Chondrocyte (in vitro differentiated cells): Measurements from ENCODE around the gene CPB2. TPM values are rescaled to one million over a fixed set of nuclear protein-coding genes. Genes with fewer than 3 reads are reported as not detected.

Source experiments
- DNase-seq: peaks from one replicate; pipeline ENCODE4 v3.0.0; 2021; ENCODE audit warnings: mixed read lengths, low spot score
- H3K27ac Mint-ChIP-seq: one replicate; pipeline ENCODE4 v1.8.0; 2021; ENCODE audit warnings: mild to moderate bottlenecking, moderate library complexity, mixed read lengths; ENCODE audit not compliant: unreplicated experiment
- H3K27me3 Mint-ChIP-seq: 2 replicates; pipeline ENCODE4 v1.8.0; 2021; ENCODE audit warnings: low read depth, mixed read lengths
- H3K36me3 Mint-ChIP-seq: 2 replicates; pipeline ENCODE4 v1.8.0; 2021; ENCODE audit warnings: low read depth, mixed read lengths
- H3K4me1 Mint-ChIP-seq: 2 replicates; pipeline ENCODE4 v1.8.0; 2021; ENCODE audit warnings: low read depth, mild to moderate bottlenecking, mixed read lengths
- H3K4me3 Mint-ChIP-seq: one replicate; pipeline ENCODE4 v1.8.0; 2021; ENCODE audit warnings: mild to moderate bottlenecking, moderate library complexity, mixed read lengths; ENCODE audit not compliant: unreplicated experiment
- H3K9me3 Mint-ChIP-seq: 2 replicates; pipeline ENCODE4 v1.8.0; 2021; ENCODE audit warnings: low read depth, mixed read lengths
- CTCF ChIP-seq: fragments of 200-600 bp; sonication (generic); IDR thresholded peaks from 2 replicates; pipeline ENCODE4 v1.5.0; 2021; ENCODE audit warnings: antibody characterized with exemption, mild to moderate bottlenecking, moderate library complexity
- total RNA-seq: library from RNA; stranded (reverse); gene quantifications from 3 replicates; pipeline ENCODE4 v1.2.1, GENCODE V29; 2021

CPB2 gene
- total RNA-seq, 1 donor from 2014 or later: not detected

- Mint-ChIP-seq H3K27ac (no peak overlapping the region), H3K9me3 (no peaks in the 10 kb centered on the region), H3K4me1 (no peaks in the 10 kb centered on the region), H3K4me3 (no peak overlapping the region), H3K36me3 (peaks cover 1% of the 10 kb centered on the region), H3K27me3 (peaks cover 5% of the 10 kb centered on the region)
- TF ChIP-seq CTCF: peak; percentile 93
- no peak for DNase-seq
These were observed 21.9 kb upstream of the CPB2 start for GRCh38 chr13:46126552-46127357.

- Mint-ChIP-seq H3K4me1 (no peaks in the 10 kb centered on the region), H3K27ac (no peak overlapping the region), H3K27me3 (peaks cover 5% of the 10 kb centered on the region), H3K9me3 (no peaks in the 10 kb centered on the region), H3K4me3 (no peak overlapping the region), H3K36me3 (peaks cover under 1% of the 10 kb centered on the region)
- DNase-seq: no peak
- TF ChIP-seq CTCF: no peak
These were observed 21.2 kb upstream of the CPB2 start for GRCh38 chr13:46126056-46126455.

- Mint-ChIP-seq H3K27me3 (peaks cover 5% of the 10 kb centered on the region), H3K36me3 (no peaks in the 10 kb centered on the region), H3K9me3 (no peaks in the 10 kb centered on the region), H3K4me1 (peaks cover 4% of the 10 kb centered on the region), H3K27ac (no peak overlapping the region), H3K4me3 (no peak overlapping the region)
- no peak for DNase-seq
- no peak for TF ChIP-seq CTCF
These were observed 20.4 kb upstream of the CPB2 start for GRCh38 chr13:46124967-46125933.

DNA sequence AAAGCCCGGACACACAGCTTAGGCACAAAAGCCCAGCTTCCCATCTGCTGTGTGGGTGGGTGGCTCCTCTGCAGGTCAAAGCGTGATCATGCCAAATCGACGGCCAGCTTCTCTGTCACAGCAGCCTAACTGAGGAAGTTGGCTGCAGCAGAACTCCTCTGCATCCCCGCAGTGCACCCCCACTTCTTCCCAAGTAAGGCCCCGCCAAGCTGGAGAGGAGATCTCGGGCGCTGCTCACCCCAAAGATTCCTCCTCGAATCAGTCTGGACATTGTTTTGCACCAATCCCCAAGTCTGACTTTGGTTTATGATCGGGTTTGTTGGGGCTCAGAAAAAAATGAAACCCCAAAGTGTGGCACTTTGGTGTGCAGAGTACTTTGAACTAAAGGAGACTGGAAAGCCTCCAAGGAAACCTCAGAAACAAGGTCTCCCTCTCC, 19.7 kb upstream of the CPB2 start:
- H3K4me3 Mint-ChIP-seq: no peak overlapping the region
- no peak overlapping the region for H3K27ac Mint-ChIP-seq
- no peaks in the 10 kb centered on the region for H3K36me3 Mint-ChIP-seq
- peaks cover 11% of the 10 kb centered on the region for H3K4me1 Mint-ChIP-seq
- H3K9me3 Mint-ChIP-seq: no peaks in the 10 kb centered on the region
- H3K27me3 Mint-ChIP-seq: peaks cover 5% of the 10 kb centered on the region
- DNase-seq: no peak
- no peak for TF ChIP-seq CTCF

DNA sequence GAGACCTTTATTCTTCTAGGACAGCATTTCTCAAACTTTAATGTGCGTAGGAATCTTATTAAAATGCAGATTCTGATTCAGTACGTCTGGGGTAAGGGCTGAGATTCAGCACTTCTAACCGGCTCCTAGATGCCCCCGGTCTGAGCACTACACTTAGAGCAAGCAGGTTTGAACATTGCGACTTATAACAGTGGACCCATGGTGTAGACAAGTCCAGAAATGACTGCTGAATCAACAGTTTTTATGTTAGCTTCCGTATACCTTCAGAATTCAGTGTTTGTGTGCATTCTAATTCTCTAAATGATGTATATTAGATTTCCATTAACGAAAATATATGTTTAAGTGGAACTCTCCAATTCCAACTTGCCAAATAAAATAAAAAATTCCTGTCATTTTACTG, 17.5 kb upstream of the CPB2 start:
- no peak for DNase-seq
- TF ChIP-seq CTCF: no peak
- Mint-ChIP-seq H3K4me1 (peaks cover 12% of the 10 kb centered on the region), H3K36me3 (no peaks in the 10 kb centered on the region), H3K9me3 (no peaks in the 10 kb centered on the region), H3K4me3 (no peak overlapping the region), H3K27me3 (peaks cover 2% of the 10 kb centered on the region), H3K27ac (no peak overlapping the region)
